Measurements from ENCODE around the gene MADD. TPM values are rescaled to one million over a fixed set of nuclear protein-coding genes. Genes with fewer than 3 reads are reported as not detected.

MADD gene
- total RNA-seq, 4 donors from 2014 or later: 32.8 to 74.7 (median 35.3) TPM

- TF ChIP-seq, protein P1, sequence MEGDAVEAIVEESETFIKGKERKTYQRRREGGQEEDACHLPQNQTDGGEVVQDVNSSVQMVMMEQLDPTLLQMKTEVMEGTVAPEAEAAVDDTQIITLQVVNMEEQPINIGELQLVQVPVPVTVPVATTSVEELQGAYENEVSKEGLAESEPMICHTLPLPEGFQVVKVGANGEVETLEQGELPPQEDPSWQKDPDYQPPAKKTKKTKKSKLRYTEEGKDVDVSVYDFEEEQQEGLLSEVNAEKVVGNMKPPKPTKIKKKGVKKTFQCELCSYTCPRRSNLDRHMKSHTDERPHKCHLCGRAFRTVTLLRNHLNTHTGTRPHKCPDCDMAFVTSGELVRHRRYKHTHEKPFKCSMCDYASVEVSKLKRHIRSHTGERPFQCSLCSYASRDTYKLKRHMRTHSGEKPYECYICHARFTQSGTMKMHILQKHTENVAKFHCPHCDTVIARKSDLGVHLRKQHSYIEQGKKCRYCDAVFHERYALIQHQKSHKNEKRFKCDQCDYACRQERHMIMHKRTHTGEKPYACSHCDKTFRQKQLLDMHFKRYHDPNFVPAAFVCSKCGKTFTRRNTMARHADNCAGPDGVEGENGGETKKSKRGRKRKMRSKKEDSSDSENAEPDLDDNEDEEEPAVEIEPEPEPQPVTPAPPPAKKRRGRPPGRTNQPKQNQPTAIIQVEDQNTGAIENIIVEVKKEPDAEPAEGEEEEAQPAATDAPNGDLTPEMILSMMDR (IDR thresholded peaks at IDR 0.05): no peak
- ATAC-seq (ENCODE audit: low FRiP score): no peak
- DNase-seq (ENCODE audit: low spot score): no peak
These were observed 68.7 kb downstream of the MADD start for GRCh38 chr11:47338396-47339241.

- no peak for DNase-seq (ENCODE audit: low spot score)
- TF ChIP-seq, protein P1 (IDR thresholded peaks at IDR 0.05): no peak
- ATAC-seq (ENCODE audit: low FRiP score): no peak
These were observed 70.1 kb downstream of the MADD start for GRCh38 chr11:47340010-47340409.

- DNase-seq (ENCODE audit: low spot score): no peak
- TF ChIP-seq, protein P1 (IDR thresholded peaks at IDR 0.05): no peak
- no peak for ATAC-seq (ENCODE audit: low FRiP score)
These were observed 71.2 kb downstream of the MADD start for GRCh38 chr11:47340980-47341775.

DNA sequence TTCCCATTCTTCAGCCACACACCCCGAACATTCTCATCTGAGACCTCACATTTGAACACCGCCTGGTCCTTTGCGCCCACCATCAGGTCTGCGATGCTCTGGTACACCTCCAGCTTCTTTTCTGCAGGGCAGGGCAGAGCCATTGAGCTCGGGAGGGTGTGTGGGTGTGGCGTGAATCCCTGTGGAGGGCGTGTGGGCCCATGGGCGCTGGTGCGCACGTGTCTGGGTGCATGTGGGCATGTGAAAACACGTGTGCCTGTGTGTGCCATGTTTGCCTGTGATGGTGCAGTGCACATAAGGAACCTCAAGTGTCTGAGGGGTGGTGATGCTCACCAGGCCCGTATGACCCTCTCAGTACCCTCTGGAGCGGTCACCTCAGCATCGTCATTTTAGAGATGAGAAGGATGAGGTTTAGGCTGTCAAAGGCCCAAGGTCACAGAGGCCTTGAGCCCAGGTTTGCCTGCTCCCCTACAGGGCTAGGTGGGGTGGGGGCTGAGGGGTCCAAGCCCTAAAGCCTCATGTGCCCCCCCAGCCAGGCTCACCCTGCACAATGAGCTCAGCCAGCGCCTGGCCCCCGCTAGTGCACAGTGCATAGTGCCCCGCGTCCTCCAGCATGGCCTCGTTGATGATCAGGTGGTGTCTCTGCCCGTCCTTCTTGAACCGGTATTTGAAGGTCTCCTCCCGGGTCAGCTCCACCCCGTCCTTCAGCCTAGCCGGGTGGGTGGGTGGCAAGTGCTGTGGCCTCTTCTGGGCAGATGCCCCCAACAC is 72.3 kb downstream of the MADD start:
- no peak for ATAC-seq (ENCODE audit: low FRiP score)
- DNase-seq (ENCODE audit: low spot score): no peak
- TF ChIP-seq, protein P1 (IDR thresholded peaks at IDR 0.05): no peak

DNA sequence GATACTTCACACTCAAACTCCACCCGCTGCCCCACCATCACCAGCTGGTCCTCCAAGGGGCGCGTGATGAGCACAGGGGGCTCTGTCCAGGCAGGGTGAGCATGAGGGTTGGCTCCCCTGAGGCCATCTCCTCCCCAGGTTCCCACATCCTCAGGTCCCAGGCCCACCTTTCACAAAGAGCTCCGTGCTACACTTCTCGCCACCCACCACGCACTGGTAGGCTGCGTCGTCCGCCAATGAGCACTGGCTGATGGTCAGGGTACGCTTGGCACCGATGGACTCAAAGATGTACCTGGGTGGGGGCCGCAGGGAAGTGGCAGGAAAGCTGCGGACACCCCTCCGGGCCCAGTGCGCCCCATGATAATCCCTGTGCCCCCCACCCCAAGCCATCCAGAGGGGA is 72.9 kb downstream of the MADD start:
- ATAC-seq (ENCODE audit: low FRiP score) (no peak), DNase-seq (ENCODE audit: low spot score) (no peak)
- TF ChIP-seq, protein P1 (IDR thresholded peaks at IDR 0.05): no peak

DNA sequence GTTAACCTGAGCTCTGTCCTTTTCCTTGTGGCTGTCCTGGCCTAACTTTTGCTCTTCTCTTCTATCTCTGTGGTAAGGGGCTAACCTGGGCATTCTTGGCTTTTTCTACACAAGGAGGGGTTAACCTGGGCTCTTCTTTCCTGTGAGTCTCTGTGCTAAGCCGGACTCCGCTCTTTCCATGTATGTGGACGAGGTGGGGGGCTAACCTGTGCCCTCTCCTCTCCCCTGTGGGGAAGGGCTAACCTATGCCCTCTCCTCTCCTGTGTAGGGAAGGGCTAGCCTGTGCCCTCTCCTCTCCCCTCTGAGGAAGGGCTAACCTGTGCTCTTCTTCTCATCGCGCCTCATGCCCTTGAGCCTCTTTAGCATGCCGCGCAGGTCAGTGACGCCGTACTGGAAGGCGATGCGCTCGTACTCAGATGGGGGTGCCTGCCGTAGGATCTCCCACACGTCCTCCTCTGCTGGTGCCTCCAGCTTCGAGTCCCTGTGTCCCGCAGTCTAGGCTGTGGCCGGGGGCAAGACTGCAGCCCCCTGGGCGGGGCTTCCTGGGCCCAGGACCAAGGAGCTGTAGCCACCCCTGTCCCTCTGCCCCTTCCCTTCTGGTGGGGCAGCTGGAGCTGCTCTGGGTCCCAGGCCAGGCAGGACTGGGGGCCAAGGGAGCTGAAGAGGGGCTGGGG is 76.1 kb downstream of the MADD start:
- TF ChIP-seq, protein P1 (IDR thresholded peaks at IDR 0.05): no peak
- DNase-seq (ENCODE audit: low spot score) (no peak), ATAC-seq (ENCODE audit: low FRiP score) (no peak)
